Body of pancreas (tissue), 4 donors: ENCODE results near the gene SFXN5. TPM values are rescaled to one million over a fixed set of nuclear protein-coding genes. Genes with fewer than 3 reads are reported as not detected.
A peak's percentile ranks its signal among the peaks of the same experiment; 100 is the strongest.

Experiments used
- ATAC-seq: fragments of 150-250 bp; one replicate; pipeline ENCODE4 v1.9.1; 2016
- DNase-seq, 4 donors: peaks; one replicate each; pipeline ENCODE4 v3.0.0-alpha.2; 2019
- H3K27ac ChIP-seq, 4 donors: fragments of 200-600 bp; sonication (generic); 1 replicate in 3 of 4; 2 replicates in 1 of 4; pipeline versions ENCODE4 v1.5.1 to v1.6.1; 2016 to 2019; ENCODE audit warnings: mild to moderate bottlenecking in 1 of 4, mixed read lengths in 1 of 4, moderate library complexity in 1 of 4
- H3K27me3 ChIP-seq, 2 donors: fragments of 200-600 bp; sonication (generic); one replicate each; pipeline ENCODE4 v1.6.0; 2016; ENCODE audit warnings: mild to moderate bottlenecking in 1 of 2
- H3K36me3 ChIP-seq, 2 donors: fragments of 200-600 bp; sonication (generic); replicated peaks in 1 of 2; 2 replicates each; pipeline ENCODE4 v1.5.1; 2016; ENCODE audit warnings: low read depth in 2 of 2; ENCODE audit not compliant: insufficient read depth in 1 of 2
- H3K4me1 ChIP-seq: fragments of 200-600 bp; sonication (generic); one replicate; pipeline ENCODE4 v1.6.0; 2016
- H3K4me3 ChIP-seq, 2 donors: fragments of 200-600 bp; sonication (generic); 1 replicate in 1 of 2; 2 replicates in 1 of 2; pipeline ENCODE4 v1.5.1; 2016 to 2019
- H3K9me3 ChIP-seq, 3 donors: fragments of 200-600 bp; sonication (generic); 1 replicate in 2 of 3; 2 replicates in 1 of 3; pipeline ENCODE4 v1.5.1; 2016
- CTCF ChIP-seq, 7 experiments: fragments of 450-650 bp in 4 of 7; fragments of 200-600 bp in 3 of 7; sonication (generic) in 3 of 7; IDR thresholded peaks; one replicate each; pipeline ENCODE4 v1.5.1; 2016 to 2019; ENCODE audit warnings: antibody characterized with exemption in 7 of 7
- POLR2A ChIP-seq, 3 donors: fragments of 450-650 bp; IDR thresholded peaks; one replicate each; pipeline ENCODE4 v1.6.1; 2016; ENCODE audit warnings: antibody characterized with exemption in 3 of 3, mild to moderate bottlenecking in 2 of 3
- WGBS, 2 donors: methylation state at CpG; one replicate each; pipeline ENCODE4 v1.1.5; 2017; 5-methylcytosine and 5-hydroxymethylcytosine counted together
- intact Hi-C: fragments of 100-400 bp; cut with DNase I; formaldehyde crosslinking; loops from one replicate; pipeline ENCODE4 v1.15.1; 2023
- total RNA-seq, 2 donors: library from RNA; depleted of rRNA; stranded (reverse); fragments of >200 nt; gene quantifications; one replicate each; pipeline ENCODE4 v1.1.0, GENCODE V29; 2016

The SFXN5 gene
- total RNA-seq, 2 donors from 2014 or later = 4.3 to 5.4 TPM

DNA sequence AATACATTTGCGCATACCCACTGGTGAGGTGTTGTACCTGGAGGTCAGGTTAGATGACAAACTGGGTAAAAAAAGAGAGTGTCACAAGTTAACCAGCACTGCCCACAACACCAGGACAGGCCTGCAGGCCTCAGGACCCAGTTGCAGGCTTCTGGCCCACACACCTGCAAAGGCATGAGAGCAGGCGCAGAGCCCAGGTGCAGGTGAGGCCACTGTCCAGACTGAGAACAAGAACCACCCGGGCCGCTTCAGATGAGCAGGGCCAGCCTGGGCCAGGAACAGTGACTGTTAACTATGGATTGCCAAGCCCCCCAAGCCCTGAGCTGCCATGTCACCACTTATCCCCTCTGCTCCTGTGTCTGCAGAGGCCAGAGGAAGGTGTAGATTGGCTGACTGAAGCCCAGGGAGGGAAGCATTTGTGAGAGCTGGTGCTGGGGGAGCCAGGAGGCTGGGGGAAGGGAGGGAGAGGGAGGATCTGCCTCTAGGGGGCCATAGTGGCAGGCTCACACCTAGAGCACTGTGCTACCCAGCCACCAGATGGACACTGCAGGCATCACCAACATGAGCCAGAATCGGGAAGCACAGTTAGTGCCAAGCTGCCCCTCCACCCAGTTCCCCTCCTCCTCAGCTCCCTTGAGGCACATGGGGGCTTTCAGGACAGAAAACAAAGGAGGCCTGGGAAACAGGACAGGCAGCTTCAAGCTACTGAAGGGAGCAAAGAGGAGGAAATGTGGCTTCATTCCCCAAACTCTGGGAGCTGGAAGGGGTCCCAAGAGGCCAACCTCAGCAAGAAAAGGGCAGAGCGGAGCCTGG, 35.4 kb downstream of the SFXN5 start:
- peaks cover 18% of the 10 kb centered on the region for H3K4me1 ChIP-seq
- DNase-seq (no peak), ATAC-seq (no peak)
- H3K27me3 ChIP-seq = no peaks in the 10 kb centered on the region
- no peaks in the 10 kb centered on the region for H3K36me3 ChIP-seq
- no peak for TF ChIP-seq POLR2A (IDR thresholded peaks at IDR 0.05)
- no peak for TF ChIP-seq CTCF (IDR thresholded peaks at IDR 0.05)
- no peaks in the 10 kb centered on the region for H3K9me3 ChIP-seq
- H3K4me3 ChIP-seq = no peak overlapping the region
- H3K27ac ChIP-seq = no peak overlapping the region
- intact Hi-C loops = no loop called here
- WGBS, 2 donors = 84 to 92% methylated on average over 3 to 6 of the region's 6 CpGs

GRCh38 chr2:73034661-73035375, 36.7 kb downstream of the SFXN5 start:
- intact Hi-C loops = no loop called here

DNA sequence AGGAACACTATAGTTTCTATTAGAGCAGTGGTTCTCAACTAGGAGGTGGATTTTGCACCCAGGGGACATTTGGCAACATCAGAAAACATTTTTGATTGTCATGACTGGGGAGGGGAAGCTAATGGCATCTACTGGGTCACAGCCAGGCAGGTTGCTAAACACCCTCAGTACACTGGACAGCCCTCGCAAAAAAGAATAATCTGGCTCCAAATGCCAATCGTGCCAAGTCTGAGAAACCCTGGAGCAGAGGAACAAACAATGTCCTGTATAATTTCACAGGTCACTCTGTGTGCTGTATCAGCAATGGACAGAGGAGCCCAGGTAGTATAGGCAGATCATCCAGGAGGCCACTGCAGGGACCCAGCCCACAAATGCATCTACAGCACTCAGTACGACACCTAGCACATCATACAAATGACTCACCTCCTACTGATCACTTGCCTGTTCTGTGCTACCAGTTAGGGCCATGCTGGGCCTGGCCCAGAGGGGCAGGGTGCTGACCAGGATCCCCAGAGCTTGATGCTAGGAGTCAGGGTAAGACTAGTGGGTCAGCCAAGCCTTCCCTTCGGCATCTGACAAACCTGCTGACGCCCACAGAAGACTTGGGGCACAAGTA, 37.6 kb downstream of the SFXN5 start:
- ATAC-seq = no peak
- peak in 1 of 4 donors; percentile 14 for DNase-seq
- Histone ChIP-seq H3K9me3 (no peaks in the 10 kb centered on the region), H3K4me1 (peaks cover 19% of the 10 kb centered on the region), H3K36me3 (no peaks in the 10 kb centered on the region), H3K27ac (no peak overlapping the region), H3K27me3 (no peaks in the 10 kb centered on the region), H3K4me3 (no peak overlapping the region)
- TF ChIP-seq POLR2A (IDR thresholded peaks at IDR 0.05) = no peak
- TF ChIP-seq CTCF (IDR thresholded peaks at IDR 0.05) = no peak
- intact Hi-C loops = no loop called here
- whole genome bisulfite sequencing, 2 donors = 41 to 62% methylated on average over 3 to 5 of the region's 5 CpGs

More at GRCh38 chr2:73034661-73035375, 36.7 kb downstream of the SFXN5 start:
- Histone ChIP-seq H3K4me3 (no peak overlapping the region), H3K4me1 (peaks cover 19% of the 10 kb centered on the region), H3K27me3 (no peaks in the 10 kb centered on the region), H3K36me3 (no peaks in the 10 kb centered on the region), H3K9me3 (no peaks in the 10 kb centered on the region), H3K27ac (no peak overlapping the region)
- ATAC-seq = no peak
- TF ChIP-seq CTCF (IDR thresholded peaks at IDR 0.05) (no peak), POLR2A (IDR thresholded peaks at IDR 0.05) (no peak)
- WGBS, 2 donors = 86 to 96% methylated on average over 7 of the region's 7 CpGs
- DNase-seq = peak in 1 of 4 donors; percentile 35

- no peak for TF ChIP-seq CTCF (IDR thresholded peaks at IDR 0.05)
- TF ChIP-seq POLR2A (IDR thresholded peaks at IDR 0.05) = no peak
- DNase-seq (no peak), ATAC-seq (no peak)
- no peaks in the 10 kb centered on the region for H3K27me3 ChIP-seq
- intact Hi-C loops = no loop called here
- no peaks in the 10 kb centered on the region for H3K9me3 ChIP-seq
- H3K36me3 ChIP-seq = no peaks in the 10 kb centered on the region
- peaks cover 19% of the 10 kb centered on the region for H3K4me1 ChIP-seq
- no peak overlapping the region for H3K4me3 ChIP-seq
- no peak overlapping the region for H3K27ac ChIP-seq
- 77 to 91% methylated on average over 1 of the region's 1 CpG for WGBS, 2 donors
Observed at GRCh38 chr2:73033142-73033765, 38.3 kb downstream of the SFXN5 start.
